Activated naive CD8-positive, alpha-beta T cell treated with anti-CD3 and anti-CD28 coated beads, Interleukin-2, amount 50 U/mL, for 24 hours (primary cell): ENCODE data around the gene TMEM69.
"Not testable (repeated sequence)": the region's sequence is repeated elsewhere in the genome, so short reads cannot be mapped to it uniquely, and the experiment has no call there.

Experiments used
- ATAC-seq: fragments of 150-1000 bp; cut with Tn5 transposase; one replicate; pipeline ENCODE4 v1.10.0; 2021
- DNase-seq: peaks from one replicate; pipeline ENCODE4 v3.0.0; 2021
- H3K27ac Mint-ChIP-seq: one replicate; pipeline ENCODE4 v1.8.0; 2021; ENCODE audit warnings: mild to moderate bottlenecking, mixed read lengths
- H3K27me3 Mint-ChIP-seq: one replicate; pipeline ENCODE4 v1.8.0; 2021; ENCODE audit warnings: mixed read lengths
- H3K36me3 Mint-ChIP-seq: one replicate; pipeline ENCODE4 v1.8.0; 2021; ENCODE audit warnings: low read depth, mixed read lengths
- H3K4me1 Mint-ChIP-seq: one replicate; pipeline ENCODE4 v1.8.0; 2021; ENCODE audit warnings: mixed read lengths
- H3K4me3 Mint-ChIP-seq: one replicate; pipeline ENCODE4 v1.8.0; 2021; ENCODE audit warnings: mild to moderate bottlenecking, moderate library complexity, mixed read lengths
- H3K9me3 Mint-ChIP-seq: one replicate; pipeline ENCODE4 v1.8.0; 2021; ENCODE audit warnings: mixed read lengths

TMEM69 gene

DNA sequence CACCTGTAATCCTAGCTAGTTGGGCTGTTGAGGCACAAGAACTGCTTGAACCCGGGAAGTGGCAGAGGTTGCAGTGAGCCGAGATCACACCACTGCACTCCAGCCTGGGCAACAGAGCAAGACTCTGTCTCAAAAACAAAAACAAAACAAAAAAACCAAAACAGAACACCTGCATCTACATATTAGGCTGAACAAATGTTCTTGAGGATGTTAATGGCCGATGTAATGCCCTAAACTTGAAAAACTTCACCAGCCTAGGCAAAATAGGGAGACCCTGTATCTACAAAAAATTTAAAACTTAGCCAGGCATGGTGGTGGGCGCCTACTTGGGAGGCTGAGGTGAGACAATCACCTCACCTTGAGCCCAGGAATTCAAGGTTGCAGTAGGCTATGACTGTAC is 19.5 kb upstream of the TMEM69 start:
- ATAC-seq (no peak), DNase-seq (no peak)
- H3K4me3 Mint-ChIP-seq: no peak overlapping the region
- no peaks in the 10 kb centered on the region for H3K9me3 Mint-ChIP-seq
- no peak overlapping the region for H3K27ac Mint-ChIP-seq
- H3K36me3 Mint-ChIP-seq: peaks cover 4% of the 10 kb centered on the region
- H3K27me3 Mint-ChIP-seq: no peaks in the 10 kb centered on the region
- H3K4me1 Mint-ChIP-seq: peaks cover 34% of the 10 kb centered on the region

- Mint-ChIP-seq H3K27me3 (no peaks in the 10 kb centered on the region), H3K4me1 (peaks cover 39% of the 10 kb centered on the region), H3K27ac (no peak overlapping the region), H3K36me3 (peaks cover 4% of the 10 kb centered on the region), H3K4me3 (no peak overlapping the region), H3K9me3 (no peaks in the 10 kb centered on the region)
- DNase-seq (no peak), ATAC-seq (no peak)
Measured at GRCh38 chr1:45669379-45669778, 18.6 kb upstream of the TMEM69 start.

DNA sequence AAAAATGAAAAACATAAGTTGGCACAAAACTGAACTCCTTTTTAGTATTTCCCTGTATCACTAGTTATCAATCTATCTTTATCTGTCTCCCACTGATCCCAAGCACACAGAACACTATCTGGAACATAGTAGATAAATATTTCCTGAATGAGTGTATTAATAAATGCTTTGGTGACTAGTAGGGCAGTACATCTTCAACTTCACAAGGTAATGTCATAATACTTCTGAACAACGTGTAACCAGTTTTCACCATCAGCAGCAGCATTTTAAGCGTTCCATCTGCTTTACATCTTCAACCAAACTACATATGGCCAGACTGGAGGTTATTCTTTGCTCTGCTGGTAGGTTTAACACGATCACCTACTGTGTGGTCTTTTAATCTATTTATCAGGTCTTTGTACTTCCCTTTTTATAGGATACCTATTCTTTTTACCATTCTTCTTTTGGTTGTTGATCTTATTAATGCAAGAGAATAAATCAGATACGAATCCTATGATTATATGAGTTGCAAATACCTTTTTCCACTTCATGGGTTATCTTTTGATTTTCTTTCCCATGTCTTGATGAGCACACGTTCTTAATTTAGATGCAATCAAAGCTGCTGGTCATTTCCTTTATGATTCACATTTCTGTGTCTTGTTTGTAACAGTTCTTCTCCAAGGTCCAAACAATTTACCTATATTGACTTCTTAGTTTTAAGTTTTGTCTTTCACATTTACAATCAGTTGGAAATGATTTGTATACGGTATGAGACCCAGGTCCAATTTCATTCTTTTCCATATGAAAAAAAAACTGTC is 17.9 kb upstream of the TMEM69 start:
- DNase-seq (no peak), ATAC-seq (no peak)
- Mint-ChIP-seq H3K4me3 (no peak overlapping the region), H3K9me3 (no peaks in the 10 kb centered on the region), H3K4me1 (peaks cover 44% of the 10 kb centered on the region), H3K27ac (no peak overlapping the region), H3K36me3 (peaks cover 5% of the 10 kb centered on the region), H3K27me3 (no peaks in the 10 kb centered on the region)

- Mint-ChIP-seq H3K27ac (no peak overlapping the region), H3K4me3 (no peak overlapping the region), H3K9me3 (no peaks in the 10 kb centered on the region), H3K27me3 (no peaks in the 10 kb centered on the region), H3K36me3 (peaks cover 3% of the 10 kb centered on the region), H3K4me1 (peaks cover 67% of the 10 kb centered on the region)
- DNase-seq (no peak), ATAC-seq (no peak)
Measured at GRCh38 chr1:45673956-45674355, 14.0 kb upstream of the TMEM69 start.

- Mint-ChIP-seq H3K27me3 (no peaks in the 10 kb centered on the region), H3K4me1 (peaks cover 71% of the 10 kb centered on the region), H3K9me3 (no peaks in the 10 kb centered on the region), H3K36me3 (peaks cover 3% of the 10 kb centered on the region), H3K4me3 (no peak overlapping the region), H3K27ac (no peak overlapping the region)
- DNase-seq (no peak), ATAC-seq (no peak)
Measured at GRCh38 chr1:45674478-45674877, 13.5 kb upstream of the TMEM69 start.

GRCh38 chr1:45676553-45676952 is 11.4 kb upstream of the TMEM69 start:
- H3K27me3 Mint-ChIP-seq, H3K4me3 Mint-ChIP-seq, H3K36me3 Mint-ChIP-seq, DNase-seq, ATAC-seq, H3K9me3 Mint-ChIP-seq, H3K27ac Mint-ChIP-seq: not testable (repeated sequence)
- peaks cover 74% of the 10 kb centered on the region for H3K4me1 Mint-ChIP-seq

DNA sequence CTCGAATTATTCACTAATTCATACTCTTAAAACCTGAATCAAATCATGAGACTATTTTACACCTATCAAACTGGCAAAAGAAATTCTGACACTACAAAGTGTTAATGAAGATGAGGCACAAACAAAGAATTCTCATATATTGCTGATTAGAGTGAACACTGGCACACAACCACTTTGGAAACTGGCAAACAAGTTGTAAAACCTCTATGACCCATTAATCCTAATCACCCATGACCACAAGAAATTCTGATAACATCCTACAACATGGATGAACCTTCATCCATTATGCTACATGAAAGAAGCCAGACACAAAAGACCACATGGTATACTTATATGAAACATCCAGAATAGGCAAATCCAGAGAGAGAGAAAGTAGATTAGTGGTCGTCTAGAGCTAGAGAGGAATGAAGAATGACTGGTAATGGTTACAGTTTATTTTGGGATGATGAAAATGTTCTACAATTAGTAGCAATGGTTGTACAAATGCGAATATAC is 10.2 kb upstream of the TMEM69 start:
- H3K27ac Mint-ChIP-seq: no peak overlapping the region
- DNase-seq: no peak
- peaks cover 82% of the 10 kb centered on the region for H3K4me1 Mint-ChIP-seq
- no peak for ATAC-seq
- peaks cover 3% of the 10 kb centered on the region for H3K36me3 Mint-ChIP-seq
- H3K4me3 Mint-ChIP-seq: no peak overlapping the region
- no peaks in the 10 kb centered on the region for H3K27me3 Mint-ChIP-seq
- no peaks in the 10 kb centered on the region for H3K9me3 Mint-ChIP-seq

DNA sequence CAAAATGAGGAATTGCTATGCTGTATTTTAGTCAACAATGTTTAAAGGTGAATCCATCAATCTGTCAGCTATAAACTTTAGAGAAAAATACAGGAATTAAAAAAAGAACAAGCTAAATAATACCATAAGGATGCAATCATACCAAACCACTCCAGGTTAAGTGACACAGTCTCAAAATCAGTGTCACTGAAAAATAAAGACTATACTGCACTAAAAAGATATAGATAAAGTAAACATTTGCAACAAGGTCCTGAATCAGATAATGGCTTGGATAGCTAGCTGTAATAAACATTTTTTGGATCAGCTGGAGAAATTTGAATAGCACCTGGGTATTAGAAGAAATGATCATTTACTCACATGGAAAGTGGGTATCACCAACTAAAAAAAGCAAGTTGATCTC is 9.5 kb upstream of the TMEM69 start:
- Mint-ChIP-seq H3K27me3 (no peaks in the 10 kb centered on the region), H3K4me3 (no peak overlapping the region), H3K36me3 (peaks cover 3% of the 10 kb centered on the region), H3K27ac (no peak overlapping the region), H3K9me3 (no peaks in the 10 kb centered on the region), H3K4me1 (peaks cover 78% of the 10 kb centered on the region)
- DNase-seq (no peak), ATAC-seq (no peak)

GRCh38 chr1:45679123-45679522 is 8.9 kb upstream of the TMEM69 start:
- H3K4me3 Mint-ChIP-seq: no peak overlapping the region
- no peaks in the 10 kb centered on the region for H3K27me3 Mint-ChIP-seq
- H3K4me1 Mint-ChIP-seq: peaks cover 78% of the 10 kb centered on the region
- no peak overlapping the region for H3K27ac Mint-ChIP-seq
- ATAC-seq: no peak
- no peaks in the 10 kb centered on the region for H3K9me3 Mint-ChIP-seq
- peaks cover 3% of the 10 kb centered on the region for H3K36me3 Mint-ChIP-seq
- no peak for DNase-seq

DNA sequence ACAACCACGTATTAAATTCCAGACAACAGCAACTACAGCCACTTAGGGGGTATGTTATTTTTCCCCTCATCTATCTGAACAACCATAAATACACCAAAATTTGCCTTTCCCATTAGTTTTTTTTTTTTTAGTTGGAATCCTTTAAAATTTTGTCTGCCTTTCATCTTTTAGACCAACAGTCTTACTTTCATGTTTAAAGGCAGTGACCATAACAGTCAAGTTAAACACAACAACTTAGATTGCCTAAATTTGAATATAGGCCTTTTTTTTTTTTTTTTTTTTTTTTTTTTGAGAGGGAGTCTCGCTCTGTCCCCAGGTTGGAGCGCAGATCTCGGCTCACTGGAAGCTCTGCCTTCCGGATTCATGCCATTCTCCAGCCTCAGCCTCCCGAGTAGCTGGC is 5.0 kb upstream of the TMEM69 start:
- Mint-ChIP-seq H3K36me3 (peaks cover 16% of the 10 kb centered on the region), H3K4me3 (no peak overlapping the region), H3K4me1 (peaks cover 63% of the 10 kb centered on the region), H3K9me3 (no peaks in the 10 kb centered on the region), H3K27me3 (no peaks in the 10 kb centered on the region), H3K27ac (no peak overlapping the region)
- ATAC-seq (no peak), DNase-seq (no peak)

DNA sequence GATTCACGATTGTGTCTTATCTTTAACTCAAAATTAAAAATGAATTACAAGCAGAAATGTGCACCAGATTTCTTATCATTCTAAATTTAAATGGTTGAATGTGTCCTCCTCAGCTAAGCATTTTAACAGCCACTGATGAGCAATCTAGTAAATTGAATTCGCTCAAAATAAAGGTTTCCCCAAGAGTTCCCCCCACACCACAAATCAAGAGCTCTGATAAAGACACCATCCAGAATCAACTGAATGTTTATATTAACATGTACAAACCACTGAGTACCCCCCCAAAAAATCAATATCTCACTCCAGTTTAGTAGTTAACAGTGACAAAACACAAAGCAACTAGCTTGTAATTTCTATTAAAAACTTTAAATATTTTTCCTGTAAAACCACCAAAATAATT is 3.6 kb upstream of the TMEM69 start:
- ATAC-seq (no peak), DNase-seq (no peak)
- peaks cover 27% of the 10 kb centered on the region for H3K36me3 Mint-ChIP-seq
- H3K9me3 Mint-ChIP-seq: no peaks in the 10 kb centered on the region
- peak overlapping the region; percentile 94 for H3K4me3 Mint-ChIP-seq
- peak overlapping the region; percentile 26 for H3K27ac Mint-ChIP-seq
- peaks cover 55% of the 10 kb centered on the region for H3K4me1 Mint-ChIP-seq
- no peaks in the 10 kb centered on the region for H3K27me3 Mint-ChIP-seq

DNA sequence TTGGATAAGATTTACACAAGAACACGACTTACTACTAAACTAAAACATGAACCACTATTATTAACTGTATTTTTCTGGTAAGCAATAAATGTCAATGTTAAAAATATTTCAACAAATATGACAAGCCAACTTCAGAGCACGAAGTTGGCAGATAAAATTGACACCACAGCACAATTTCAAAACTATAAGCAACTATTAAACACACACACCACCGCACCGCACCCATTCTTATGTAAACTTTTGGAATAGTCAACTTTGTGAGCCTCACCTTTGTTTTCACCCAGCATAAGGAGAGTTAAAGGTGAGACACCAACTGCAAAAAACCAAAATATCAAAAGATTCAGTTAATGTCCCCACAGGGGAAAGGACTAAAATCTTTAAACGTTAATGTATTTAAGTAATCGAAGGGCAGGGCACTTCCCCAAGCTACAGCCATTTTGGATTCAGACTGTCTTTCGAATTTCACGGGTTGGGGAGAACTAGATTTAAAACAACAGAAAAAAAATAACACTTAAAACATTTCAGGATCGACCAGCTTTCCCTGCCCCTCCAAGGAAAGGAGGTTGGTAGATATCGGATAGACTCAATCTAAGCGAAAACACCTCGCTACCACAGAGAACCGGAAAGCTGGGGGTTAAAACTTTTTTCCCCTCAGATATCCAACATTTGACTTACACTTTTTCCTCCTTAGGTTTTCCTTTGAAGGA is 2.5 kb upstream of the TMEM69 start:
- H3K27me3 Mint-ChIP-seq: no peaks in the 10 kb centered on the region
- peaks cover 53% of the 10 kb centered on the region for H3K4me1 Mint-ChIP-seq
- DNase-seq (no peak), ATAC-seq (no peak)
- peaks cover 34% of the 10 kb centered on the region for H3K36me3 Mint-ChIP-seq
- peak overlapping the region; percentile 94 for H3K4me3 Mint-ChIP-seq
- H3K27ac Mint-ChIP-seq: peak overlapping the region; percentile 100
- no peaks in the 10 kb centered on the region for H3K9me3 Mint-ChIP-seq

GRCh38 chr1:45686015-45686287 is 2.0 kb upstream of the TMEM69 start:
- peaks cover 38% of the 10 kb centered on the region for H3K36me3 Mint-ChIP-seq

GRCh38 chr1:45686288-45687013 is 1.5 kb upstream of the TMEM69 start, which contains the start of gene GPBP1L1:
Gene GPBP1L1, minus strand, starts transcription at chr1:45686533. Its CDS starts 27,446 bp downstream, at chr1:45659087.
- H3K4me1 Mint-ChIP-seq: peaks cover 49% of the 10 kb centered on the region
- peak; percentile 71 for ATAC-seq

More at GRCh38 chr1:45686015-45686287, 2.0 kb upstream of the TMEM69 start:
- Mint-ChIP-seq H3K9me3 (no peaks in the 10 kb centered on the region), H3K27ac (peak overlapping the region; percentile 100), H3K4me3 (peak overlapping the region; percentile 94), H3K4me1 (peaks cover 52% of the 10 kb centered on the region), H3K27me3 (no peaks in the 10 kb centered on the region)
- ATAC-seq (peak; percentile 0), DNase-seq (peak; percentile 65)

More at GRCh38 chr1:45686288-45687013, 1.5 kb upstream of the TMEM69 start, which contains the start of gene GPBP1L1:
- no peaks in the 10 kb centered on the region for H3K9me3 Mint-ChIP-seq
- H3K4me3 Mint-ChIP-seq: peak within 1 kb of the TSS; percentile 94
- H3K36me3 Mint-ChIP-seq: peaks cover 39% of the 10 kb centered on the region
- H3K27ac Mint-ChIP-seq: peak within 1 kb of the TSS; percentile 100
- no peaks in the 10 kb centered on the region for H3K27me3 Mint-ChIP-seq
- DNase-seq: peak; percentile 98
